GM19035 (cell line): ENCODE data around the gene MOB4.
"Not testable (repeated sequence)": the region's sequence is repeated elsewhere in the genome, so short reads cannot be mapped to it uniquely, and the experiment has no call there.

Source experiments
- ATAC-seq: cut with Tn5 transposase; IDR thresholded peaks from one replicate; pipeline ENCODE4 v1.9.1; 2021; ENCODE audit not compliant: unreplicated experiment

MOB4 gene

GRCh38 chr2:197587255-197587654, 71.4 kb downstream of the MOB4 start:
- not testable (repeated sequence) for ATAC-seq

- ATAC-seq = no peak
These were observed 75.6 kb downstream of the MOB4 start for GRCh38 chr2:197591339-197592072.

- ATAC-seq = no peak
These were observed 80.9 kb downstream of the MOB4 start for GRCh38 chr2:197596766-197597165.

GRCh38 chr2:197597166-197597565, 81.3 kb downstream of the MOB4 start:
- no peak for ATAC-seq

- ATAC-seq = no peak
These were observed 82.6 kb downstream of the MOB4 start for GRCh38 chr2:197598450-197598849.

GRCh38 chr2:197599285-197599965, 83.6 kb downstream of the MOB4 start:
- ATAC-seq = no peak

GRCh38 chr2:197600306-197600705, 84.4 kb downstream of the MOB4 start:
- no peak for ATAC-seq

GRCh38 chr2:197601726-197602125, 85.9 kb downstream of the MOB4 start:
- ATAC-seq = no peak
